H1 (cell line): ENCODE data around the gene MRE11. TPM values are rescaled to one million over a fixed set of nuclear protein-coding genes. Genes with fewer than 3 reads are reported as not detected.

Source experiments
- CBX8 ChIP-seq: fragments of 300-800, 300-1000 bp; sonication (generic); IDR thresholded peaks from 2 replicates; pipeline ENCODE4 v1.7.1; 2016; ENCODE audit warnings: low read depth, low read length, borderline replicate concordance
- CREB1 ChIP-seq: IDR thresholded peaks from 2 replicates; pipeline ENCODE4 v1.6.1; 2012; ENCODE audit warnings: inconsistent platforms
- CTBP2 ChIP-seq: IDR thresholded peaks from 2 replicates; pipeline ENCODE4 v1.7.0; 2011; ENCODE audit warnings: borderline replicate concordance, mild to moderate bottlenecking, moderate library complexity, mixed read lengths, low read length; ENCODE audit not compliant: insufficient read depth, insufficient read length
- EGR1 ChIP-seq: IDR thresholded peaks from 2 replicates; pipeline ENCODE4 v1.6.1; 2011; ENCODE audit warnings: low read depth, low read length, borderline replicate concordance
- HDAC6 ChIP-seq: IDR thresholded peaks from one replicate; pipeline ENCODE4 v1.7.1; 2012; ENCODE audit warnings: low read depth, mild to moderate bottlenecking, inconsistent platforms, low read length, moderate library complexity
- JUND ChIP-seq: IDR thresholded peaks from 2 replicates; pipeline ENCODE4 v1.6.1; 2011; ENCODE audit warnings: mild to moderate bottlenecking, improper control_type of control experiment, low read length
- KDM4A ChIP-seq: IDR thresholded peaks from one replicate; pipeline ENCODE4 v1.7.1; 2012; ENCODE audit warnings: low read depth, mild to moderate bottlenecking, moderate library complexity, low read length, inconsistent platforms; ENCODE audit not compliant: severe bottlenecking
- MAFK ChIP-seq: IDR thresholded peaks from 2 replicates; pipeline ENCODE4 v1.6.1; 2012; ENCODE audit warnings: low read depth, mild to moderate bottlenecking, improper control_type of control experiment, low read length
- RBBP5 ChIP-seq: IDR thresholded peaks from 2 replicates; pipeline ENCODE4 v1.7.1; 2012; ENCODE audit warnings: low read depth, mild to moderate bottlenecking, inconsistent platforms, low read length, moderate library complexity, borderline replicate concordance
- RFX5 ChIP-seq: IDR thresholded peaks from 2 replicates; pipeline ENCODE4 v1.6.1; 2011; ENCODE audit warnings: low read depth, low read length, improper control_type of control experiment, borderline replicate concordance
- RNF2 ChIP-seq: fragments of 200-900, 300-1000 bp; sonication (generic); IDR thresholded peaks from 2 replicates; pipeline ENCODE4 v1.7.1; 2016; ENCODE audit warnings: borderline replicate concordance, low read depth, mild to moderate bottlenecking, antibody characterized with exemption, low read length; ENCODE audit not compliant: poor library complexity, severe bottlenecking; ENCODE audit errors: missing control alignments
- RXRA ChIP-seq: IDR thresholded peaks from 2 replicates; pipeline ENCODE4 v1.6.1; 2011; ENCODE audit warnings: low read depth, mild to moderate bottlenecking, low read length, moderate library complexity; ENCODE audit not compliant: insufficient read depth
- SP1 ChIP-seq: IDR thresholded peaks from 2 replicates; pipeline ENCODE4 v1.6.1; 2011; ENCODE audit warnings: low read depth, low read length
- TAF1 ChIP-seq: IDR thresholded peaks from 2 replicates; pipeline ENCODE4 v1.6.1; 2011; ENCODE audit warnings: mild to moderate bottlenecking, low read depth, low read length
- TBP ChIP-seq: IDR thresholded peaks from 2 replicates; pipeline ENCODE4 v1.6.1; 2011; ENCODE audit warnings: low read depth, low read length, improper control_type of control experiment
- TCF12 ChIP-seq: IDR thresholded peaks from 2 replicates; pipeline ENCODE4 v1.6.1; 2011; ENCODE audit warnings: low read depth, mild to moderate bottlenecking, low read length
- ZNF274 ChIP-seq: IDR thresholded peaks from 2 replicates; pipeline ENCODE4 v1.7.0; 2012; ENCODE audit warnings: low read length, borderline replicate concordance; ENCODE audit errors: extremely low read depth
- polyA plus RNA-seq, 7 experiments: library from polyadenylated mRNA; depleted of rRNA in 3 of 7; stranded (reverse) in 5 of 7; unstranded in 2 of 7; fragments of >200 nt in 5 of 7; fragments of 200-250 nt in 2 of 7; gene quantifications; 1 replicate in 5 of 7; 2 replicates in 1 of 7; 4 replicates in 1 of 7; pipeline versions ENCODE4 v1.2.1 to v1.2.3, GENCODE V29; 2011 to 2013; ENCODE audit warnings: missing spikeins in 2 of 7, mixed read lengths in 2 of 7
- total RNA-seq: library from RNA; stranded (reverse); fragmentation: NEBNext Ultra II Directional; extraction: Animal tissue kit (Norgen Biotek cat#: 25700); gene quantifications from 2 replicates; pipeline ENCODE4 v1.2.1, GENCODE V29; 2021
- TF ChIP-seq, protein P1 (sequence below), 3 experiments: IDR thresholded peaks; 1 replicate in 2 of 3; 2 replicates in 1 of 3; pipeline versions ENCODE4 v1.5.1 to v1.6.1; 2011; ENCODE audit warnings: low read length in 3 of 3, mild to moderate bottlenecking in 3 of 3, inconsistent platforms in 2 of 3, low read depth in 1 of 3, moderate library complexity in 1 of 3; ENCODE audit not compliant: insufficient read depth in 1 of 3; ENCODE audit errors: control extremely low read depth in 1 of 3
- TF ChIP-seq, protein P2 (sequence below): IDR thresholded peaks from 2 replicates; pipeline ENCODE4 v1.6.1; 2011; ENCODE audit warnings: low read length, improper control_type of control experiment

MRE11 gene
- total and polyA plus RNA-seq, 2 of the 8 experiments (the other 6 are each of a cell fraction or from before 2014, with no cell fraction given) = 7.2 to 43.4 TPM

DNA sequence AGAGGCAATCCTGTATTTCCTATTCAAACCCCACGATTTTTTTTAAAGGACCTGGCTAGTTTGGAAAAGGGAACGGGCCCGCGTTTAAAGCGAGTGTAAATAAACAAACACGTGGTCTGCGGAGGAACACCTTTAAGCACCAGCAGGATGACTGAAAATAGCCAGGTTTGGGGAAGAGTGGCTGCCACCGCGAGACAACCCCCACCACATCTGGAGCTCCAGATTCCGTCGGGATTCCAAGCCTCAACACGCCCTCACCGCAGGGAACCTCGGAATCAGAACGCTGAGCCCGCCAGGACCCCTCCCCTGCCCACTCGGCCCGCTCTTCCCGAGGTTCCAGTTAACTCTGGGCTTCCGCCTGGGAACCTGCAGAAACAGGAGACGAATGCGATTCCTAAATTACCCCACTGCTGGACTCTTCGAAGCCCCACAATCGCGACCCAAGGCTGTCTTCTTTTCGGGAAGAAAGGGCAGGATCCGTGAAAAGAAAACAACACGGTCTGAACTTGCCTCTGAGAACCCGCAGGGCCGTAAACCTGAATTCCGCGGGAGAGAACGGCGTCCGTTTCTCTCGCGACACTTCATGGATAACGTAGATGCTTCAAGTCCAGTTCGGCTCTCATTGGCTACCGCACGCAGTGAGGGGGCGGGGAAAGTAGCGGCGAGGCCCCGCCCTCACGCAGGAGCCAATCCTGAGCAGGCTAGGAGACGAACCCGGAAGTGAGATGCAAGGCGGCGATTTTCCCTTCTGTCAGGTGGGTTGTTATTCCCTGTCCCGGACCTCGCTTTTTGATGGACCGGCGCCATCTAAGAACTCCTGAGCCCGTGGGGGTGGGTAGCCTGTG, at the start of gene MRE11, which contains the start of gene ANKRD49 (continued):
- TF ChIP-seq, protein P1, sequence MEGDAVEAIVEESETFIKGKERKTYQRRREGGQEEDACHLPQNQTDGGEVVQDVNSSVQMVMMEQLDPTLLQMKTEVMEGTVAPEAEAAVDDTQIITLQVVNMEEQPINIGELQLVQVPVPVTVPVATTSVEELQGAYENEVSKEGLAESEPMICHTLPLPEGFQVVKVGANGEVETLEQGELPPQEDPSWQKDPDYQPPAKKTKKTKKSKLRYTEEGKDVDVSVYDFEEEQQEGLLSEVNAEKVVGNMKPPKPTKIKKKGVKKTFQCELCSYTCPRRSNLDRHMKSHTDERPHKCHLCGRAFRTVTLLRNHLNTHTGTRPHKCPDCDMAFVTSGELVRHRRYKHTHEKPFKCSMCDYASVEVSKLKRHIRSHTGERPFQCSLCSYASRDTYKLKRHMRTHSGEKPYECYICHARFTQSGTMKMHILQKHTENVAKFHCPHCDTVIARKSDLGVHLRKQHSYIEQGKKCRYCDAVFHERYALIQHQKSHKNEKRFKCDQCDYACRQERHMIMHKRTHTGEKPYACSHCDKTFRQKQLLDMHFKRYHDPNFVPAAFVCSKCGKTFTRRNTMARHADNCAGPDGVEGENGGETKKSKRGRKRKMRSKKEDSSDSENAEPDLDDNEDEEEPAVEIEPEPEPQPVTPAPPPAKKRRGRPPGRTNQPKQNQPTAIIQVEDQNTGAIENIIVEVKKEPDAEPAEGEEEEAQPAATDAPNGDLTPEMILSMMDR (IDR thresholded peaks at IDR 0.05; ENCODE audit: control extremely low read depth in 1 of 3, insufficient read depth in 1 of 3, low read depth in 1 of 3, low read length in 3 of 3) = no peak
- TF ChIP-seq CTBP2 (no peak), SP1 (no peak; the same call in 1 of the 2 replicates), EGR1 (peak; percentile 8; the same call in 1 of the 2 replicates), RFX5 (no peak), KDM4A (peak; percentile 84), CBX8 (no peak), TCF12 (peak; percentile 77; the same call in 1 of the 2 replicates), ZNF274 (no peak), HDAC6 (no peak), RNF2 (no peak), JUND (0 out of 2 replicates have a peak, but pooled peaks have one; percentile 17), TAF1 (peak; percentile 93), MAFK (no peak), CREB1 (0 out of 2 replicates have a peak, but pooled peaks have one; percentile 20), RBBP5 (peak; percentile 99), TBP (0 out of 2 replicates have a peak, but pooled peaks have one; percentile 47), RXRA (no peak)
- TF ChIP-seq, protein P2, sequence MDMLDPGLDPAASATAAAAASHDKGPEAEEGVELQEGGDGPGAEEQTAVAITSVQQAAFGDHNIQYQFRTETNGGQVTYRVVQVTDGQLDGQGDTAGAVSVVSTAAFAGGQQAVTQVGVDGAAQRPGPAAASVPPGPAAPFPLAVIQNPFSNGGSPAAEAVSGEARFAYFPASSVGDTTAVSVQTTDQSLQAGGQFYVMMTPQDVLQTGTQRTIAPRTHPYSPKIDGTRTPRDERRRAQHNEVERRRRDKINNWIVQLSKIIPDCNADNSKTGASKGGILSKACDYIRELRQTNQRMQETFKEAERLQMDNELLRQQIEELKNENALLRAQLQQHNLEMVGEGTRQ = 0 out of 2 replicates have a peak, but pooled peaks have one; percentile 4
